Suppressor macrophage treated with lipopolysaccharide for 1 hour (primary cell): ENCODE results near the gene GABRB2.
"Not testable (repeated sequence)": the region's sequence is repeated elsewhere in the genome, so short reads cannot be mapped to it uniquely, and the experiment has no call there.

Experiments
- DNase-seq, 3 donors: peaks; one replicate each; pipeline ENCODE4 v3.0.0-alpha.2; 2020 to 2022

Gene GABRB2

GRCh38 chr5:161385027-161385426, 161.5 kb downstream of the GABRB2 start:
- no peak for DNase-seq

- DNase-seq: no peak
These were observed 163.8 kb downstream of the GABRB2 start for GRCh38 chr5:161382685-161383084.

- DNase-seq: no peak
These were observed 166.0 kb downstream of the GABRB2 start for GRCh38 chr5:161380486-161380885.

- no peak for DNase-seq
These were observed 167.8 kb downstream of the GABRB2 start for GRCh38 chr5:161378701-161379100.

- DNase-seq: no peak
These were observed 170.5 kb downstream of the GABRB2 start for GRCh38 chr5:161376034-161376433.

- no peak for DNase-seq
These were observed 173.2 kb downstream of the GABRB2 start for GRCh38 chr5:161373345-161373707.

GRCh38 chr5:161372682-161373344, 173.7 kb downstream of the GABRB2 start:
- peak; percentile 0 to 21 (median 0) for DNase-seq

- no peak for DNase-seq
These were observed 177.5 kb downstream of the GABRB2 start for GRCh38 chr5:161369022-161369421.

GRCh38 chr5:161358446-161358845, 188.1 kb downstream of the GABRB2 start:
- DNase-seq: no peak

GRCh38 chr5:161344234-161344633, 202.3 kb downstream of the GABRB2 start:
- DNase-seq: no peak

GRCh38 chr5:161342886-161343285, 203.6 kb downstream of the GABRB2 start:
- no peak for DNase-seq

GRCh38 chr5:161340012-161340411, 206.5 kb downstream of the GABRB2 start:
- DNase-seq: no peak

- no peak for DNase-seq
These were observed 213.2 kb downstream of the GABRB2 start for GRCh38 chr5:161333194-161333880.

- no peak for DNase-seq
These were observed 214.2 kb downstream of the GABRB2 start for GRCh38 chr5:161332343-161332742.

- no peak for DNase-seq
These were observed 232.5 kb downstream of the GABRB2 start for GRCh38 chr5:161314033-161314432.

GRCh38 chr5:161312882-161313281, 233.6 kb downstream of the GABRB2 start:
- DNase-seq: no peak

- DNase-seq: no peak
These were observed 234.6 kb downstream of the GABRB2 start for GRCh38 chr5:161311965-161312364.

GRCh38 chr5:161311146-161311708, 235.3 kb downstream of the GABRB2 start:
- DNase-seq: no peak

- no peak for DNase-seq
These were observed 240.1 kb downstream of the GABRB2 start for GRCh38 chr5:161306351-161306995.

GRCh38 chr5:161305601-161306000, 240.9 kb downstream of the GABRB2 start:
- no peak for DNase-seq

GRCh38 chr5:161302559-161302958, 244.0 kb downstream of the GABRB2 start:
- no peak for DNase-seq

GRCh38 chr5:161301586-161301985, 244.9 kb downstream of the GABRB2 start:
- DNase-seq: no peak

- DNase-seq: peak; percentile 18 to 47 (median 21)
These were observed 247.5 kb downstream of the GABRB2 start for GRCh38 chr5:161299053-161299452.

GRCh38 chr5:161297388-161297787, 249.1 kb downstream of the GABRB2 start:
- DNase-seq: not testable (repeated sequence)
